Erythroblast (primary cell): ENCODE measurements around the gene AKAP13.

Experiments
- DNase-seq, 2 experiments: peaks; one replicate each; lab custom pipeline; 2025; lab: John Stamatoyannopoulos, UW
- GATA1 ChIP-seq: IDR thresholded peaks from 2 replicates; pipeline ENCODE4 v1.6.1; 2011; ENCODE audit warnings: low read depth, mild to moderate bottlenecking, control low read depth, low read length, moderate library complexity
- POLR2A ChIP-seq: IDR thresholded peaks from 2 replicates; pipeline ENCODE4 v1.6.1; 2011; ENCODE audit warnings: mild to moderate bottlenecking, low read length

AKAP13 gene

GRCh38 chr15:85453144-85453872 lies 72.9 kb downstream of the AKAP13 start:
- no peak for TF ChIP-seq POLR2A
- TF ChIP-seq GATA1 = no peak
- DNase-seq = no peak

GRCh38 chr15:85454403-85454802 lies 74.0 kb downstream of the AKAP13 start:
- TF ChIP-seq POLR2A (no peak), GATA1 (no peak)
- no peak for DNase-seq

- no peak for DNase-seq
- TF ChIP-seq GATA1 (no peak), POLR2A (no peak)
Observed at GRCh38 chr15:85455891-85456290, 75.5 kb downstream of the AKAP13 start.

- TF ChIP-seq GATA1 (no peak), POLR2A (no peak)
- DNase-seq = no peak
Observed at GRCh38 chr15:85456798-85457197, 76.4 kb downstream of the AKAP13 start.

- DNase-seq = no peak
- TF ChIP-seq POLR2A (no peak), GATA1 (no peak)
Observed at GRCh38 chr15:85457392-85457968, 77.1 kb downstream of the AKAP13 start.

GRCh38 chr15:85458764-85459163 lies 78.4 kb downstream of the AKAP13 start:
- no peak for DNase-seq
- TF ChIP-seq GATA1 = no peak
- no peak for TF ChIP-seq POLR2A

- TF ChIP-seq POLR2A (no peak), GATA1 (no peak)
- DNase-seq = no peak
Observed at GRCh38 chr15:85462029-85462428, 81.6 kb downstream of the AKAP13 start.

GRCh38 chr15:85463276-85463892 lies 83.0 kb downstream of the AKAP13 start:
- no peak for DNase-seq
- TF ChIP-seq GATA1 = no peak
- TF ChIP-seq POLR2A = no peak

- DNase-seq = no peak
- TF ChIP-seq GATA1 (no peak), POLR2A (no peak)
Observed at GRCh38 chr15:85463976-85464375, 83.6 kb downstream of the AKAP13 start.

- no peak for DNase-seq
- TF ChIP-seq GATA1 (no peak), POLR2A (no peak)
Observed at GRCh38 chr15:85464471-85464870, 84.1 kb downstream of the AKAP13 start.

GRCh38 chr15:85470563-85471271 lies 90.3 kb downstream of the AKAP13 start:
- DNase-seq = no peak
- TF ChIP-seq POLR2A (no peak), GATA1 (no peak)

- no peak for DNase-seq
- TF ChIP-seq POLR2A (no peak), GATA1 (no peak)
Observed at GRCh38 chr15:85472349-85472748, 91.9 kb downstream of the AKAP13 start.

GRCh38 chr15:85473455-85473854 lies 93.1 kb downstream of the AKAP13 start:
- no peak for DNase-seq

GRCh38 chr15:85474700-85475316 lies 94.4 kb downstream of the AKAP13 start:
- DNase-seq = no peak
- TF ChIP-seq GATA1 = no peak

More at GRCh38 chr15:85473455-85473854, 93.1 kb downstream of the AKAP13 start:
- TF ChIP-seq GATA1 (no peak), POLR2A (no peak)
